ENCODE results near the gene HACD2.

The HACD2 gene

GRCh38 chr3:123479891-123480290 lies 105.0 kb downstream of the HACD2 start:
- DNase-seq, result no peak

- no peak for DNase-seq
Observed at GRCh38 chr3:123478314-123478713, 106.5 kb downstream of the HACD2 start.

- DNase-seq, result no peak
Observed at GRCh38 chr3:123476967-123477750, 107.7 kb downstream of the HACD2 start.

GRCh38 chr3:123475786-123476185 lies 109.1 kb downstream of the HACD2 start:
- no peak for DNase-seq

- no peak for DNase-seq
Observed at GRCh38 chr3:123471106-123471505, 113.7 kb downstream of the HACD2 start.

- no peak for DNase-seq
Observed at GRCh38 chr3:123469323-123469995, 115.4 kb downstream of the HACD2 start.

- DNase-seq, result no peak
Observed at GRCh38 chr3:123467046-123467445, 117.8 kb downstream of the HACD2 start.

- no peak for DNase-seq
Observed at GRCh38 chr3:123464211-123464610, 120.6 kb downstream of the HACD2 start.

- no peak for DNase-seq
Observed at GRCh38 chr3:123459862-123460261, 125.0 kb downstream of the HACD2 start.

- no peak for DNase-seq
Observed at GRCh38 chr3:123458255-123458654, 126.6 kb downstream of the HACD2 start.

- DNase-seq, result no peak
Observed at GRCh38 chr3:123457841-123458240, 127.0 kb downstream of the HACD2 start.

GRCh38 chr3:123453675-123454074 lies 131.2 kb downstream of the HACD2 start:
- no peak for DNase-seq

- DNase-seq, result no peak
Observed at GRCh38 chr3:123451186-123451585, 133.7 kb downstream of the HACD2 start.

- no peak for DNase-seq
Observed at GRCh38 chr3:123449997-123450604, 134.8 kb downstream of the HACD2 start.

GRCh38 chr3:123449102-123449996 lies 135.5 kb downstream of the HACD2 start:
- DNase-seq, result peak; percentile 58

- DNase-seq, result peak; percentile 57
Observed at GRCh38 chr3:123448536-123449101, 136.2 kb downstream of the HACD2 start, which contains the start of gene ADCY5. Gene ADCY5, minus strand, starts transcription at chr3:123449090. Its CDS starts 545 bp downstream, at chr3:123448545.

- DNase-seq, result peak; percentile 79
Observed at GRCh38 chr3:123447749-123448517, 136.9 kb downstream of the HACD2 start.

- DNase-seq, result no peak
Observed at GRCh38 chr3:123447416-123447748, 137.5 kb downstream of the HACD2 start.

GRCh38 chr3:123446610-123447109 lies 138.2 kb downstream of the HACD2 start:
- DNase-seq, result no peak

GRCh38 chr3:123446210-123446609 lies 138.6 kb downstream of the HACD2 start:
- DNase-seq, result no peak

GRCh38 chr3:123445702-123446101 lies 139.2 kb downstream of the HACD2 start:
- no peak for DNase-seq

- DNase-seq, result no peak
Observed at GRCh38 chr3:123444744-123445143, 140.1 kb downstream of the HACD2 start.

All from activated CD8-positive, alpha-beta memory T cell treated with anti-CD3 and anti-CD28 coated beads, Interleukin-2, amount 50 U/mL, for 48 hours (primary cell).